Right lobe of liver (tissue), 6 donors: ENCODE data around the gene TBCK. TPM values are rescaled to one million over a fixed set of nuclear protein-coding genes. Genes with fewer than 3 reads are reported as not detected.
A peak's percentile ranks its signal among the peaks of the same experiment; 100 is the strongest.

Experiments used
- ATAC-seq, 4 donors: fragments of 200-7000 bp; cut with Tn5 transposase; one replicate each; pipeline ENCODE4 v1.9.1; 2020; ENCODE audit warnings: mild to moderate bottlenecking in 4 of 4, moderate library complexity in 4 of 4
- DNase-seq, 3 donors: peaks; one replicate each; pipeline ENCODE4 v3.0.0-alpha.2; 2020
- H3K27ac ChIP-seq, 3 donors: fragments of 200-600 bp; one replicate each; pipeline ENCODE4 v1.8.0; 2022
- H3K27me3 ChIP-seq, 2 donors: fragments of 200-600 bp; one replicate each; pipeline ENCODE4 v1.8.0; 2022
- H3K36me3 ChIP-seq, 4 donors: fragments of 200-600 bp; sonication (generic) in 1 of 4; one replicate each; pipeline versions ENCODE4 v1.5.1 to v1.8.0; 2017 to 2022; ENCODE audit warnings: control low read depth in 1 of 4
- H3K4me1 ChIP-seq, 4 donors: fragments of 200-600 bp; sonication (generic) in 1 of 4; one replicate each; pipeline versions ENCODE4 v1.5.1 to v1.8.0; 2017 to 2022; ENCODE audit warnings: control low read depth in 1 of 4
- H3K4me3 ChIP-seq, 3 donors: fragments of 200-600 bp; one replicate each; pipeline ENCODE4 v1.8.0; 2022
- H3K9me3 ChIP-seq, 4 donors: fragments of 200-600 bp; sonication (generic) in 1 of 4; one replicate each; pipeline versions ENCODE4 v1.5.1 to v1.8.0; 2017 to 2022; ENCODE audit warnings: control low read depth in 1 of 4
- POLR2A ChIP-seq: fragments of 450-650 bp; IDR thresholded peaks from one replicate; pipeline ENCODE4 v1.6.1; 2017; ENCODE audit warnings: antibody characterized with exemption, mild to moderate bottlenecking
- WGBS: methylation state at CpG from one replicate; pipeline ENCODE4 v1.1.6; 2018; ENCODE audit warnings: low coverage, low lambda C conversion rate; ENCODE audit not compliant: insufficient coverage; ENCODE audit errors: missing lambda C conversion rate; 5-methylcytosine and 5-hydroxymethylcytosine counted together
- intact Hi-C, 2 donors: fragments of 100-400 bp; cut with DNase I; formaldehyde crosslinking; loops; one replicate each; pipeline versions ENCODE4 v1.11.2 to v1.14.1; 2022
- total RNA-seq, 6 experiments: library from RNA; depleted of rRNA in 2 of 6; stranded (reverse); fragments of >200 nt in 2 of 6; fragmentation: NEBNext Ultra II Directional in 3 of 6; extraction: Animal tissue kit (Norgen Biotek cat#: 25700) in 3 of 6; gene quantifications; one replicate each; pipeline versions ENCODE4 v1.1.0 to v1.2.4, GENCODE V29; 2016 to 2023
- TF ChIP-seq, protein P1 (sequence below), 4 donors: fragments of 200-600 bp in 3 of 4; fragments of 450-650 bp in 1 of 4; IDR thresholded peaks; one replicate each; pipeline versions ENCODE4 v1.5.1 to v1.8.0; 2016 to 2022; ENCODE audit warnings: antibody characterized with exemption in 4 of 4, mild to moderate bottlenecking in 2 of 4
- donor health status: DM: no; HTN: yes; CAD: no.
- donor health status: DM: no; HTN: no; CAD: no.
- donor health status: DM: no; HTN: no; CAD: no.
- donor health status: DM: no; HTN: yes; CAD: no.
- donor health status: DM: no; HTN: yes; CAD: no.

Gene TBCK
- total RNA-seq, 6 experiments from 2014 or later: 15.1 to 20.1 (median 16.8) TPM

DNA sequence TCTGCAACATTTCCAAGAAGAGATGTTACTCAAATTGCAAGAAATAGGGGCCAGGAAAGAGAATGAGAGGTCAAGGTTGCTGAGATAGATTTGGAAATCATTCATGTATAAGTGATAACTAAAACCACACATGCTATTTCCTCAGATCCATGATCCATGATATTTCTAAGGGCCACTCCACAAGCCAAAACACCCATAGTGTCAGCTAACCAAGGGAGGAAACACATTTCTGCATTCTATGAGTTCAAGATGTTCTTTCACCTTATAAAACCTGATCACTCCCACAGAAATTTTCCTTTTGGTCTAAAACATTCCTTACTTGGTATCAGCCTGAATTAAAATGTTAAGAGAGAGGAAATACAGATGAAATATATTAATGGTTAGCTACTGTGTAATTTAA is 47.2 kb downstream of the TBCK start:
- Histone ChIP-seq H3K4me1 (peaks cover 0 to 13% (median 0%) of the 10 kb centered on the region in 4 donors), H3K36me3 (no peaks in the 10 kb centered on the region), H3K9me3 (no peaks in the 10 kb centered on the region), H3K4me3 (no peak overlapping the region), H3K27me3 (no peaks in the 10 kb centered on the region), H3K27ac (no peak overlapping the region)
- no peak for TF ChIP-seq POLR2A
- TF ChIP-seq, protein P1, sequence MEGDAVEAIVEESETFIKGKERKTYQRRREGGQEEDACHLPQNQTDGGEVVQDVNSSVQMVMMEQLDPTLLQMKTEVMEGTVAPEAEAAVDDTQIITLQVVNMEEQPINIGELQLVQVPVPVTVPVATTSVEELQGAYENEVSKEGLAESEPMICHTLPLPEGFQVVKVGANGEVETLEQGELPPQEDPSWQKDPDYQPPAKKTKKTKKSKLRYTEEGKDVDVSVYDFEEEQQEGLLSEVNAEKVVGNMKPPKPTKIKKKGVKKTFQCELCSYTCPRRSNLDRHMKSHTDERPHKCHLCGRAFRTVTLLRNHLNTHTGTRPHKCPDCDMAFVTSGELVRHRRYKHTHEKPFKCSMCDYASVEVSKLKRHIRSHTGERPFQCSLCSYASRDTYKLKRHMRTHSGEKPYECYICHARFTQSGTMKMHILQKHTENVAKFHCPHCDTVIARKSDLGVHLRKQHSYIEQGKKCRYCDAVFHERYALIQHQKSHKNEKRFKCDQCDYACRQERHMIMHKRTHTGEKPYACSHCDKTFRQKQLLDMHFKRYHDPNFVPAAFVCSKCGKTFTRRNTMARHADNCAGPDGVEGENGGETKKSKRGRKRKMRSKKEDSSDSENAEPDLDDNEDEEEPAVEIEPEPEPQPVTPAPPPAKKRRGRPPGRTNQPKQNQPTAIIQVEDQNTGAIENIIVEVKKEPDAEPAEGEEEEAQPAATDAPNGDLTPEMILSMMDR (IDR thresholded peaks at IDR 0.05): no peak
- no peak for DNase-seq
- intact Hi-C loops: no loop called here
- no peak for ATAC-seq

DNA sequence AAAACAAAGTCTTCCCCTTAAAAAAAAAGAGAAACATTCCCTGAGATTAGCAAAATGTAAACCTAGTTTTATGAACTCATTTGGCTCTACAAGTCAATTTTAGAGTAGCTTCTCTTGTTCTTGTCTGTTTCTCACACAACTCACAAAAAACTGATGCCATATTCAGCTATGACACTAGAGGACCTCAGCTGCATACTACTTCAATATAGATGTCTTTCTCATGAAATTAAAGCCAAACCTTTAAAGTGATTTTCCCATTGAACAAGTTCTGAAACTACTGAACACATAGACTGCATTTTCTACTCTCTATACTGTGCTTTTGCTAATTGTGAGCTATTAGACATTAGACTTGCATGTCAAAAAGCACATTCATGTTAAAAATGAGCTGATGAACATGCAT is 49.8 kb downstream of the TBCK start:
- intact Hi-C loops: no loop called here
- DNase-seq (no peak), ATAC-seq (peak; percentile 73 to 82 (median 78))
- Histone ChIP-seq H3K4me1 (peaks cover 0 to 22% (median 2%) of the 10 kb centered on the region in 4 donors), H3K36me3 (no peaks in the 10 kb centered on the region), H3K27me3 (no peaks in the 10 kb centered on the region), H3K4me3 (no peak overlapping the region), H3K27ac (no peak overlapping the region), H3K9me3 (no peaks in the 10 kb centered on the region)
- TF ChIP-seq POLR2A: no peak
- TF ChIP-seq, protein P1 (IDR thresholded peaks at IDR 0.05): peak; percentile 58 to 64 (median 62)

DNA sequence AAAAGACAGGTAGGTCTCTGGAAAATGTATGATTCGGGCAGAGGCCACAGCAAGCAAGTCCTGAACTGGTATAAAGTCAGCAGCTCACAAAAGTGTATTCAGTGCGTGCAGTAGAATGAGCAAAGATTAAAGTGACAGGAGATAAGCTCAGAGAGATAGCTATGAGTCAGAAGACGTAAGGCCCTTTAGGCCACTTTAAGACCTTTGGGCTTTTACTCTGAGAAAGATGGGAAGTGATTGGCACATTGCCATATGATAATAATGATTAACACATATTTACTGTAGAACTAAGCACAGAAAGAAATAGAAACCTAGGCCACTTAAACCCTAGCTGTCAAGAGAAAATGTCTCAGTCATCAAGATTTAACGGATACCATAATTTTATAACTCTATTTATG is 51.7 kb downstream of the TBCK start:
- no peak overlapping the region for H3K4me3 ChIP-seq
- WGBS: 26% methylated on average over 3 of the region's 4 CpGs
- peaks cover 0 to 22% (median 2%) of the 10 kb centered on the region in 4 donors for H3K4me1 ChIP-seq
- no peaks in the 10 kb centered on the region for H3K36me3 ChIP-seq
- DNase-seq (no peak), ATAC-seq (peak; percentile 96 to 98 (median 96))
- H3K27ac ChIP-seq: peak overlapping the region in 1 of 3 donors; percentile 41
- no peaks in the 10 kb centered on the region for H3K9me3 ChIP-seq
- TF ChIP-seq POLR2A: no peak
- TF ChIP-seq, protein P1 (IDR thresholded peaks at IDR 0.05): no peak
- H3K27me3 ChIP-seq: no peaks in the 10 kb centered on the region
- intact Hi-C loops: no loop called here

GRCh38 chr4:106263594-106264330 is 52.2 kb downstream of the TBCK start:
- 50% methylated on average over 2 of the region's 2 CpGs for WGBS
- Histone ChIP-seq H3K27me3 (no peaks in the 10 kb centered on the region), H3K9me3 (no peaks in the 10 kb centered on the region), H3K27ac (peak overlapping the region in 1 of 3 donors; percentile 41), H3K36me3 (no peaks in the 10 kb centered on the region), H3K4me1 (peaks cover 0 to 22% (median 2%) of the 10 kb centered on the region in 4 donors), H3K4me3 (no peak overlapping the region)
- no peak for DNase-seq
- intact Hi-C loops: no loop called here
- ATAC-seq: no peak
- TF ChIP-seq, protein P1 (IDR thresholded peaks at IDR 0.05): no peak
- no peak for TF ChIP-seq POLR2A
